Measurements from ENCODE around the gene SLC25A22.

SLC25A22 gene

GRCh38 chr11:829847-830294 lies 31.8 kb upstream of the SLC25A22 start:
- no peak for TF ChIP-seq CTCF (IDR thresholded peaks at IDR 0.05; ENCODE audit: insufficient read depth, low read depth, low read length, missing control alignments)
- H3K4me3 ChIP-seq (ENCODE audit: low read depth, low read length) = peak overlapping the region; percentile 16; the same call in 1 of the 2 replicates
- no peak for DNase-seq (ENCODE audit: low read depth)

- TF ChIP-seq CTCF (IDR thresholded peaks at IDR 0.05; ENCODE audit: insufficient read depth, low read depth, low read length, missing control alignments) = no peak
- H3K4me3 ChIP-seq (ENCODE audit: low read depth, low read length) = peak overlapping the region; percentile 16; the same call in 1 of the 2 replicates
- DNase-seq (ENCODE audit: low read depth) = no peak
Observed at GRCh38 chr11:829176-829846, 31.2 kb upstream of the SLC25A22 start.

GRCh38 chr11:828506-829175 lies 30.6 kb upstream of the SLC25A22 start:
- DNase-seq (ENCODE audit: low read depth) = no peak
- no peak overlapping the region for H3K4me3 ChIP-seq (ENCODE audit: low read depth, low read length)
- no peak for TF ChIP-seq CTCF (IDR thresholded peaks at IDR 0.05; ENCODE audit: insufficient read depth, low read depth, low read length, missing control alignments)

- peak within 1 kb of the TSS; percentile 75 for H3K4me3 ChIP-seq (ENCODE audit: low read depth, low read length)
- no peak for TF ChIP-seq CTCF (IDR thresholded peaks at IDR 0.05; ENCODE audit: insufficient read depth, low read depth, low read length, missing control alignments)
- peak; percentile 62 for DNase-seq (ENCODE audit: low read depth)
Observed at GRCh38 chr11:827897-828192, 29.8 kb upstream of the SLC25A22 start, which contains the start of gene CRACR2B. CRACR2B (plus strand) TSS chr11:827919; CDS start chr11:828608, 689 bp downstream.

GRCh38 chr11:827146-827896 lies 29.2 kb upstream of the SLC25A22 start:
- H3K4me3 ChIP-seq (ENCODE audit: low read depth, low read length) = peak overlapping the region; percentile 75
- DNase-seq (ENCODE audit: low read depth) = peak; percentile 86
- no peak for TF ChIP-seq CTCF (IDR thresholded peaks at IDR 0.05; ENCODE audit: insufficient read depth, low read depth, low read length, missing control alignments)

GRCh38 chr11:826836-827145 lies 28.7 kb upstream of the SLC25A22 start:
- peak; percentile 46 for DNase-seq (ENCODE audit: low read depth)
- TF ChIP-seq CTCF (IDR thresholded peaks at IDR 0.05; ENCODE audit: insufficient read depth, low read depth, low read length, missing control alignments) = no peak
- H3K4me3 ChIP-seq (ENCODE audit: low read depth, low read length) = peak overlapping the region; percentile 75
